GM21529 (cell line): ENCODE data around the gene HECTD4.
"Not testable (repeated sequence)": the region's sequence is repeated elsewhere in the genome, so short reads cannot be mapped to it uniquely, and the experiment has no call there.

Experiments used
- ATAC-seq: cut with Tn5 transposase; IDR thresholded peaks from one replicate; pipeline ENCODE4 v1.9.1; 2021; ENCODE audit not compliant: unreplicated experiment

HECTD4 gene

GRCh38 chr12:112381883-112382796, at the start of gene HECTD4:
Gene HECTD4, minus strand, starts transcription at chr12:112382431. Its CDS starts 303 bp downstream, at chr12:112382128.
- ATAC-seq, result peak; percentile 95

- ATAC-seq, result no peak
These were observed 49.7 kb upstream of the HECTD4 start for GRCh38 chr12:112431965-112432364.

GRCh38 chr12:112430929-112431328, 48.7 kb upstream of the HECTD4 start:
- no peak for ATAC-seq

GRCh38 chr12:112427760-112428159, 45.5 kb upstream of the HECTD4 start:
- ATAC-seq, result no peak

- no peak for ATAC-seq
These were observed 43.6 kb upstream of the HECTD4 start for GRCh38 chr12:112425582-112426382.

GRCh38 chr12:112424126-112424525, 41.9 kb upstream of the HECTD4 start:
- no peak for ATAC-seq

GRCh38 chr12:112422531-112422930, 40.3 kb upstream of the HECTD4 start:
- ATAC-seq, result no peak

- no peak for ATAC-seq
These were observed 39.1 kb upstream of the HECTD4 start for GRCh38 chr12:112421363-112421762.

- no peak for ATAC-seq
These were observed 38.5 kb upstream of the HECTD4 start for GRCh38 chr12:112420740-112421139.

GRCh38 chr12:112419297-112420133, 37.3 kb upstream of the HECTD4 start:
- peak; percentile 42 for ATAC-seq

GRCh38 chr12:112418608-112419296, 36.5 kb upstream of the HECTD4 start, which contains the start of gene PTPN11:
Gene PTPN11, plus strand, starts transcription at chr12:112418947. Its CDS starts 165 bp downstream, at chr12:112419112.
- peak; percentile 75 for ATAC-seq

GRCh38 chr12:112418273-112418607, 36.0 kb upstream of the HECTD4 start:
- no peak for ATAC-seq

- not testable (repeated sequence) for ATAC-seq
These were observed 33.2 kb upstream of the HECTD4 start for GRCh38 chr12:112415457-112415856.

- no peak for ATAC-seq
These were observed 31.8 kb upstream of the HECTD4 start for GRCh38 chr12:112413855-112414625.

- no peak for ATAC-seq
These were observed 27.6 kb upstream of the HECTD4 start for GRCh38 chr12:112409906-112410244.

- peak; percentile 86 for ATAC-seq
These were observed 27.1 kb upstream of the HECTD4 start, which contains the start of gene RPL6 for GRCh38 chr12:112409064-112409905. Gene RPL6, minus strand, starts transcription at chr12:112409605. Its CDS starts 949 bp downstream, at chr12:112408656.

GRCh38 chr12:112408621-112409020, 26.4 kb upstream of the HECTD4 start:
- no peak for ATAC-seq

GRCh38 chr12:112407683-112408082, 25.5 kb upstream of the HECTD4 start:
- ATAC-seq, result not testable (repeated sequence)
